AG09309 (cell line): Measurements from ENCODE around the gene MLPH.

Source experiments
- DNase-seq: peaks from one replicate; pipeline ENCODE4 v3.0.0-alpha.2; 2010; ENCODE audit warnings: low read depth
- H3K4me3 ChIP-seq: 2 replicates; pipeline ENCODE4 v1.5.1; 2011; ENCODE audit warnings: mild to moderate bottlenecking, low read depth, low read length, moderate library complexity; ENCODE audit not compliant: control insufficient read depth
- TF ChIP-seq, protein P1 (sequence below): IDR thresholded peaks from 2 replicates; pipeline ENCODE4 v1.5.1; 2011; ENCODE audit warnings: mild to moderate bottlenecking, low read depth, low read length, inconsistent platforms; ENCODE audit not compliant: insufficient read depth, control insufficient read depth; ENCODE audit errors: missing control alignments

MLPH gene

DNA sequence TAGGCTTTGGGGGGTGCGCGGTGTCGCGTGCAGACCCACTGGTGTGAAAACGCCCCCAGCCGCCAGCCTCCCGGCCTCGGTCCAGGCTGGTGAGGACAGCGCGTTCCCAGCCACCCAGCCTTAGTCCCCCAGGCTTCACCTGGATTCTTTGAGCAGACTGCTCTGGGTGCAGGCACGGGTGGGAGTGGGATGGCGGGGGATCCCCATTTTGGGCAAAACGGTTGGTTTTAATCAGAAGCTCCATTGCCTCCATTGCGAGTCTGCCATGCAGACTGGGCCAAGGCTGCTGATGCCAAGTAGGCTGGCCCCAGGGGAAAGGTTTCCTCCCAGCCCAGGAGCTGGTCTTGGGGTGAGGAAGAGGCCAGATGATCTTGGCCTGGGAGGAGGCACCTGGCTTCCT lies 445 bp downstream of the MLPH start:
- TF ChIP-seq, protein P1, sequence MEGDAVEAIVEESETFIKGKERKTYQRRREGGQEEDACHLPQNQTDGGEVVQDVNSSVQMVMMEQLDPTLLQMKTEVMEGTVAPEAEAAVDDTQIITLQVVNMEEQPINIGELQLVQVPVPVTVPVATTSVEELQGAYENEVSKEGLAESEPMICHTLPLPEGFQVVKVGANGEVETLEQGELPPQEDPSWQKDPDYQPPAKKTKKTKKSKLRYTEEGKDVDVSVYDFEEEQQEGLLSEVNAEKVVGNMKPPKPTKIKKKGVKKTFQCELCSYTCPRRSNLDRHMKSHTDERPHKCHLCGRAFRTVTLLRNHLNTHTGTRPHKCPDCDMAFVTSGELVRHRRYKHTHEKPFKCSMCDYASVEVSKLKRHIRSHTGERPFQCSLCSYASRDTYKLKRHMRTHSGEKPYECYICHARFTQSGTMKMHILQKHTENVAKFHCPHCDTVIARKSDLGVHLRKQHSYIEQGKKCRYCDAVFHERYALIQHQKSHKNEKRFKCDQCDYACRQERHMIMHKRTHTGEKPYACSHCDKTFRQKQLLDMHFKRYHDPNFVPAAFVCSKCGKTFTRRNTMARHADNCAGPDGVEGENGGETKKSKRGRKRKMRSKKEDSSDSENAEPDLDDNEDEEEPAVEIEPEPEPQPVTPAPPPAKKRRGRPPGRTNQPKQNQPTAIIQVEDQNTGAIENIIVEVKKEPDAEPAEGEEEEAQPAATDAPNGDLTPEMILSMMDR = no peak
- H3K4me3 ChIP-seq = peak overlapping the region; percentile 85
- no peak for DNase-seq

DNA sequence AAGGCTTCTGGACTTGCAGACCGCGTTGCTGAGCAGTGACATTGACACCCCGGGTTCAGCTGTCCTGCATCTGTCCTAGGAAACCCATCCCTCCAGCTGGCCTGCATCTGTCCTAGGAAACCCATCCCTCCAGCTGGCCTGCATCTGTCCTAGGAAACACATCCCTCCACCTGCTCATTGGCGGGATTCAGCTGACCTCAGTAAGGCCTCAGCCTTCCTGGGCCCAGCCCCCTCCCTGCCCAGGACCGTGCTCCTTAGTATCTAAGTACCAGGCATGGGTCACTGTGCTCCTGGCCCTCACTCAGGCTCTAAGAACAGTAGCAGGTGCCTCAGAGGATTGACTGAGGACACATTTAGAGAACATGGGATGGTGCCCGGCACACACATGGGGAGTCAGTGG lies 1.2 kb downstream of the MLPH start:
- TF ChIP-seq, protein P1 = no peak
- no peak for DNase-seq
- peak overlapping the region; percentile 85 for H3K4me3 ChIP-seq

DNA sequence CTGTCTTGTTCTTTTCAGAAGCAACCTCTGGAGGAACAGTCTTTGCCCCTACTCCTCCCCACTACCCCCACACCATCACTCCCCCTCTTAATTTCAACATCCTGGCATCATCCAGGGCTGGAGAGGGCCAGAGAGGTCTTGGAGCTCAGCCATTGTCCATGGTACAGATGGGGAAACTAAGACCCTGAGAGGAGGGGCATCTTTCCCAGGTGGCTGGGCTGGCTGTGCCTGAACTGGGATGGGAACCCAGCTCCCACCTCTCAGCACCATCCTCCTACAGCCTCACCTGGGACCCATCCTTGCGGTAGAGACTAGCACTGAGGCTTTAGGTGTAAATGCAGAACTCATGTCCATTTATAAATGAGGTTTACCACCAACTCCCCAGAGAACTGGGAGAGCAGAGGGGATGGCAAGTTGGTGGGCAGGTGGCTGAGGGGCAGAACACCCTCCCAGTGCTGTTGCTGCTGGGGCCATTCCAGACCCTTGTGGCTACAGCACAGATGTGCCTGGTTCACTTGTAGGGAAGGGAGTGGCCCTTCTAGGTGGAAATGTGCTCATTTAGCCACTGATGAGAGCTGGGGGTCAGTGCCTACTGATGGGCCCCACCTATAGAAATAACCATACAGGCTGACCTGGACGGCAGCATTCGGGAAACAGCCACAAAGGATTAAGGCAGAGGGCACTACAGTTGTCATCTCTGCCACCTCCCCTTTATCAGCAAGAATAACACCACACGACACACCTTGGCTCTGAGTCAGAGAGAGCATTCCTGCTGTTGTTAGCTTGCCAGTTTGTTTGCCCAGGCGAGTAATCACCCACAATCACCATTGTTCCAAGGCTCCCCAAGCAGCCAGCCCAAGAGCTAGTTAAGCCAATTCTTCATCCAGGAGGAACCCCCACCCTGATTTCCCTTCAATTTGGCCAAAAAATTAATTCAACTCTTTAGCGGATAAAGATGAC lies 2.1 kb downstream of the MLPH start:
- DNase-seq = no peak
- TF ChIP-seq, protein P1 = no peak
- no peak overlapping the region for H3K4me3 ChIP-seq

DNA sequence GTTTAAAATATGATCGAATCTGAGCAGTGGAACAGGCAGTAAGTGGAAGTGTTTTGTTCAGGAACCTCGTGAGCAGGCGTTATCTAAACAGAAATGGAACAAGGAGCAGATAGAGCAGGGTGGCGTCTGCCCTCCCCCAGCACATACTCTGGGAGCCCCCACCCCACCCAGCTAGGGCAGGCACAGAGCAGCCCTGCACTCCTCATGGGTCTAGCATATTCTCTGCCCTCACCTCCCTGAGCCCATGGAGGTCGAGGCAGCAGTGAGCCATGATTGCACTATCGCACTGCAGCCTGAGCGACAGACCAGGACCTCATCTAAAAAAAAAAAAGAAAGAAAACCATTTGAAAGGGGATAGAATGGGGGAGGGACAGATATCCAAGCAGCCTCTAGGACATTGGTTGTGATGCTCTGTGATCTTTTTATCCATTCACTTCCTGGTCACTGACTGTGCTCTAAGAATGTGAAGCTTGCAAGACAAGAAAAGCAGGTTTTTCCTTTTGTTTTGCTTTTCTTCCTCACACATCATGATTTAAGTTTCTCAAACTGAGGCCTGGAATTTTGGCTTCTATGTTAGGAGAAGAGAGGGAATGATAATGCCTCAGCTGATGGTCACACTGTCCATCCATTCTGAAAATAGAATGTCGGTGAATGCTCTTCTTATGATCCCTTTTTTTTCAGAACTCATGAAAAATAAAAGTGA lies 3.1 kb downstream of the MLPH start:
- H3K4me3 ChIP-seq = no peak overlapping the region

DNA sequence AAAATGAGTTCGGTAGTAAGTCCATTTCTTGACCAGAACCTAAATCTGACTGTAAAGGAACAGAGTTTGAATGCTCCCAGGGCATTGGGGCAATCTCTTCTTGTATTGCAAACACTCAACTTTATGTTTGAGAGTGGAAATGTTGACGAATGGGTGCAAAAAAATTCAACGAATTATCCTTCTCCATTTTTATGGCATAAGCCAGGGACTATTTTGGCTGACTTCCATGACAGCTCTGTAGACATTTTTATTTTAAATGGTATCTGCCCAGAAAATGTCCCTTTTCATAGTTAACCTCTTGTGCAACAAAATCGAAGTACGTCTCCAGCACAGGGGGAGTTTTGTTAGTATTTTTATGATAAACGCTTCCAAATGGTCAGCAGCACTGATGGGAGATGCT lies 3.7 kb downstream of the MLPH start:
- TF ChIP-seq, protein P1 = no peak
- no peak overlapping the region for H3K4me3 ChIP-seq
- DNase-seq = no peak

More for the DNA sequence above, 3.1 kb downstream of the MLPH start:
- DNase-seq = no peak
- TF ChIP-seq, protein P1 = no peak

DNA sequence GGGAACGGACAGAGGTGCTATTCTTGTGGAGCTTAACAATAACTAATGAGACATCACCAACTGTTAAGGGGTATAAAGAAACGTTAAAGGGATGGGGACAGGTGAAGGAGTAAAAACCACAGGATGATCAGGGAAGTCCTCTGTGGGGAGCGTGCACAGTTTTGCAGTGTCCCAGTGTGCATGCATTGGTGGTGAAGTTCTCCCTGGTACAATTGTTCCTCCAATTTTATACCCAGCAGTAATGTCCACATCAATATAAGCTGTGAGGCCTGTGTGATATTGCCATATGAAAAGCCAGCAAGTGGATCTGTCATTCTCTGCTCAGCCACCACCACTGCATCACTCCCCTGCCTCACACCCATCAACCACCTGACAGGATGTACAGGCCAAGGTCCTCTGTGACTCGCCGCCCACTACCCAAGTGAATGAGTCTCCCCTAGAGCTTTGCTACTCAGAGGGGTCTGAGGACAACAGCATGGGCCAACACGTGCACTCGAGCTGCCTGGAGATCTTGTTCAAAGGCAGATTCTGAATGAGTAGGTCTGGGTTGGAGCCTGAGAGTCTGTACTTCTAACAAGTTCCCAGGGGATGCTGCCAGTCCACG lies 4.6 kb downstream of the MLPH start:
- DNase-seq = no peak
- no peak overlapping the region for H3K4me3 ChIP-seq
- TF ChIP-seq, protein P1 = no peak
